SK-N-SH treated with all-trans-retinoic acid at 6 μM for 48 hours (cell line): ENCODE measurements around the gene SAE1.

ENCODE experiments used
- ESRRG ChIP-seq: fragments of 250-450 bp; sonication (Bioruptor Pico); IDR thresholded peaks from 2 replicates; pipeline ENCODE4 v1.6.1; 2021; ENCODE audit warnings: mild to moderate bottlenecking
- SNAI2 ChIP-seq: fragments of 250-450 bp; sonication (Bioruptor Pico); IDR thresholded peaks from 2 replicates; pipeline ENCODE4 v1.5.0; 2020; ENCODE audit warnings: mild to moderate bottlenecking, moderate library complexity
- TCF4 ChIP-seq: fragments of 250-450 bp; sonication (Bioruptor Pico); IDR thresholded peaks from 2 replicates; pipeline ENCODE4 v1.8.0; 2021; ENCODE audit warnings: mild to moderate bottlenecking, moderate library complexity, borderline replicate concordance
- TF ChIP-seq, protein P1 (sequence below): fragments of 250-450 bp; sonication (Bioruptor Pico); IDR thresholded peaks from 2 replicates; pipeline ENCODE4 v1.8.0; 2021; ENCODE audit warnings: low read depth, mild to moderate bottlenecking, moderate library complexity, borderline replicate concordance

The SAE1 gene

DNA sequence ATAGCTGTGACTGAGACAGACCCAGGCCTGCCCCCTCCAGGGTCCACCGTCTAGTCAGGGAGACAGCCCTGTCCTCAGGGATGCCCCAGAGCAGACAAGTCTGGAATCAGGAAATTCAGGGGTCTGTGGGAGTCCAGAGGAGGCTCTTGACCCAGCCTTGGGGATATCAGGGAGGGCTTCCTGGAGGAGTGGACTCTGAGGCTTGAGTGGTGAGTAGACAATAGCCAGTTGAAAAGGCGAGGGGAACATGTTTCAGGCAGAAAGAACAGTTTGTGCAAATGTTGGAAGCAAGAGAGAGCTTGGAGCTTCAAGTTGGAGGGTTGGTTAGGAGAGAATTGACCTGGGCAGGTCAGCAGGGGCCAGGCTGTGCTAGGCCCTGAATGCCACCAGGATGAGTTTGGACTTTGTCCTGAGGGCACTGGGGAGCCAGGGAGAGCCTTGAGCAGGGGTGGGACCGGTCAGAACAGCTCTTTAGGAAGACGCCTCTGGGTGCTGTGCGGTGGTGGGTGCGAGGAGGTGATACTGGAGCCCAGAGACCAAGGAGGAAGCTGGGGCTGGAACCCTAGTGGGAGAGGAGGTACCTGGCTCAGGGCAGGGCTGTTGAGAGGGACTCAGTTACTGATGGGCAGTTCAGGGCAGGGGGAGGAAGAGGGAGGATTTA is 128.4 kb downstream of the SAE1 start (continued):
- TF ChIP-seq, protein P1, sequence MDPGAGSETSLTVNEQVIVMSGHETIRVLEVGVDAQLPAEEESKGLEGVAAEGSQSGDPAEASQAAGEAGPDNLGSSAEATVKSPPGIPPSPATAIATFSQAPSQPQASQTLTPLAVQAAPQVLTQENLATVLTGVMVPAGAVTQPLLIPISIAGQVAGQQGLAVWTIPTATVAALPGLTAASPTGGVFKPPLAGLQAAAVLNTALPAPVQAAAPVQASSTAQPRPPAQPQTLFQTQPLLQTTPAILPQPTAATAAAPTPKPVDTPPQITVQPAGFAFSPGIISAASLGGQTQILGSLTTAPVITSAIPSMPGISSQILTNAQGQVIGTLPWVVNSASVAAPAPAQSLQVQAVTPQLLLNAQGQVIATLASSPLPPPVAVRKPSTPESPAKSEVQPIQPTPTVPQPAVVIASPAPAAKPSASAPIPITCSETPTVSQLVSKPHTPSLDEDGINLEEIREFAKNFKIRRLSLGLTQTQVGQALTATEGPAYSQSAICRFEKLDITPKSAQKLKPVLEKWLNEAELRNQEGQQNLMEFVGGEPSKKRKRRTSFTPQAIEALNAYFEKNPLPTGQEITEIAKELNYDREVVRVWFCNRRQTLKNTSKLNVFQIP, result no peak
- TF ChIP-seq TCF4 (CRISPR knock-in tag) (no peak), SNAI2 (CRISPR knock-in tag) (no peak), ESRRG (CRISPR knock-in tag) (no peak)
